HEK293T (cell line): ENCODE results near the gene PRC1.

Source experiments
- CTBP1 ChIP-seq: fragments of 450-650 bp; IDR thresholded peaks from 2 replicates; pipeline ENCODE4 v1.6.1; 2016; ENCODE audit warnings: borderline replicate concordance
- FOXM1 ChIP-seq: fragments of 450-650 bp; IDR thresholded peaks from 2 replicates; pipeline ENCODE4 v1.6.1; 2017; ENCODE audit warnings: mild to moderate bottlenecking, borderline replicate concordance
- SP1 ChIP-seq: fragments of 450-650 bp; IDR thresholded peaks from 2 replicates; pipeline ENCODE4 v1.6.1; 2017

DNA sequence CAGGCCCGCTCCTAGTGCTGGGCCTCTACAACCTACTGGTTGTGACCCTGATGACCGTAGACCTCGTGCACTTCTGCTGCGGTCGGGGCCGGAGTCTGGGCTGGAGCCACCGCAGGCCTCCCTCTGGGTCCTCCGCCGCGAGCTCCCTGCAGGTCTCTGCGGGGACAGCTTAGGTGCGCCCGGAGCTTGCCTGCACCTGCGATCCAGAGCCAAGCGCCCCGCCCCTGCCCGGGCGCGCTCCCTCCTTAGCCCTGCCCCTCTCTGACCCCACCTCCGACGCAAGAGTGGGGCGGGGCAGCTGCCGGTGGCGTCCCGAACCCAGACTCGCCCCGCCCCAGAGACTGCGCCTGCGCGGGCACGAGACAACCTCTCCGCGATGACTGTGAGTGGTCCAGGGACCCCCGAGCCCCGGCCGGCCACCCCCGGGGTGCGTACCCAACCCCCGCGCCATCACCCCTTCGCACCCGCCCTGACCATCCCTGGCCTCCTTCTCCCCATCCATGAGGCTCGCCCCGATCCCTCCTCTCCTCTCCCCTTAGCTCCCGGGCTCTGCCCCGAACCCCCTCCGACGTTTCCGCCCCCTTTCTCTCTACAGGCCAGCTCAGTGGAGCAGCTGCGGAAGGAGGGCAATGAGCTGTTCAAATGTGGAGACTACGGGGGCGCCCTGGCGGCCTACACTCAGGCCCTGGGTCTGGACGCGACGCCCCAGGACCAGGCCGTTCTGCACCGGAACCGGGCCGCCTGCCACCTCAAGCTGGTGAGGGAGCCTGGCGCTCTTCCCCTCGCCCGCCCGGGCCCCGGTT is 59.2 kb downstream of the PRC1 start, which contains the start of gene UNC45A:
- TF ChIP-seq SP1 (no peak), CTBP1 (no peak), FOXM1 (no peak)
